Naive thymus-derived CD4-positive, alpha-beta T cell (primary cell): Measurements from ENCODE around the gene TRIM45. TPM values are rescaled to one million over a fixed set of nuclear protein-coding genes. Genes with fewer than 3 reads are reported as not detected.
A peak's percentile ranks its signal among the peaks of the same experiment; 100 is the strongest.

ENCODE experiments used
- ATAC-seq: fragments of 150-1000 bp; cut with Tn5 transposase; 2 replicates; pipeline ENCODE4 v1.10.0; 2021; ENCODE audit warnings: mild to moderate bottlenecking, moderate library complexity
- CTCF ChIA-PET: fragments of 350-600 bp; sonication (Branson Sonifier 250); formaldehyde crosslinking; loops from one replicate; lab custom pipeline; 2021; ENCODE audit warnings: antibody characterized with exemption; lab: Charles Lee
- POLR2A ChIA-PET: fragments of 350-600 bp; sonication (Branson Sonifier 250); formaldehyde crosslinking; loops from one replicate; lab custom pipeline; 2021; ENCODE audit warnings: antibody characterized with exemption, inconsistent platforms; lab: Charles Lee
- DNase-seq, 9 donors: peaks; one replicate each; pipeline versions ENCODE4 v3.0.0 to v3.0.0-alpha.2; 2020 to 2022; ENCODE audit warnings: mixed read lengths in 1 of 9
- H3K27ac ChIP-seq: one replicate; pipeline ENCODE4 v1.7.0; 2013; ENCODE audit warnings: mild to moderate bottlenecking, low read depth, low read length, moderate library complexity
- H3K27me3 ChIP-seq, 2 donors: one replicate each; pipeline ENCODE4 v1.7.0; 2013; ENCODE audit warnings: low read length in 2 of 2, mild to moderate bottlenecking in 2 of 2, moderate library complexity in 2 of 2; ENCODE audit not compliant: control insufficient read depth in 2 of 2, insufficient read depth in 2 of 2
- H3K36me3 ChIP-seq, 3 experiments: 1 replicate in 2 of 3; 2 replicates in 1 of 3; pipeline ENCODE4 v1.7.0; 2013; ENCODE audit warnings: low read length in 3 of 3, mild to moderate bottlenecking in 3 of 3, moderate library complexity in 1 of 3; ENCODE audit not compliant: insufficient read depth in 3 of 3, control insufficient read depth in 2 of 3
- H3K4me1 ChIP-seq, 2 donors: one replicate each; pipeline ENCODE4 v1.7.0; 2013; ENCODE audit warnings: low read length in 2 of 2, mild to moderate bottlenecking in 2 of 2, moderate library complexity in 1 of 2; ENCODE audit not compliant: control insufficient read depth in 2 of 2, insufficient read depth in 2 of 2
- H3K4me3 ChIP-seq: 2 replicates; pipeline ENCODE4 v1.7.0; 2013; ENCODE audit warnings: mild to moderate bottlenecking, low read length
- H3K9me3 ChIP-seq, 3 experiments: 1 replicate in 2 of 3; 2 replicates in 1 of 3; pipeline ENCODE4 v1.7.0; 2013; ENCODE audit warnings: low read length in 3 of 3; ENCODE audit not compliant: control insufficient read depth in 2 of 3
- H3K27ac Mint-ChIP-seq, 9 donors: one replicate each; pipeline ENCODE4 v1.8.0; 2020 to 2022; ENCODE audit warnings: mixed read lengths in 9 of 9, mild to moderate bottlenecking in 8 of 9, moderate library complexity in 5 of 9, inconsistent platforms in 2 of 9
- H3K27me3 Mint-ChIP-seq, 5 donors: one replicate each; pipeline ENCODE4 v1.8.0; 2021 to 2022; ENCODE audit warnings: mixed read lengths in 5 of 5, mild to moderate bottlenecking in 1 of 5
- H3K36me3 Mint-ChIP-seq, 5 donors: one replicate each; pipeline ENCODE4 v1.8.0; 2020 to 2022; ENCODE audit warnings: mixed read lengths in 5 of 5, mild to moderate bottlenecking in 3 of 5, inconsistent platforms in 1 of 5
- H3K4me1 Mint-ChIP-seq, 7 donors: one replicate each; pipeline ENCODE4 v1.8.0; 2020 to 2022; ENCODE audit warnings: mixed read lengths in 7 of 7, mild to moderate bottlenecking in 3 of 7, inconsistent platforms in 1 of 7
- H3K4me3 Mint-ChIP-seq, 10 donors: one replicate each; pipeline ENCODE4 v1.8.0; 2020 to 2022; ENCODE audit warnings: mild to moderate bottlenecking in 10 of 10, mixed read lengths in 10 of 10, moderate library complexity in 6 of 10, inconsistent platforms in 2 of 10
- H3K9me3 Mint-ChIP-seq, 11 donors: one replicate each; pipeline ENCODE4 v1.8.0; 2020 to 2022; ENCODE audit warnings: mixed read lengths in 11 of 11, mild to moderate bottlenecking in 4 of 11, inconsistent platforms in 1 of 11, moderate library complexity in 1 of 11
- intact Hi-C, 2 donors: fragments of 100-400 bp; cut with micrococcal nuclease; formaldehyde crosslinking; loops; one replicate each; pipeline ENCODE4 v1.15.1; 2023
- polyA plus RNA-seq, 2 donors: library from polyadenylated mRNA; unstranded; fragments of 300-500 nt; fragmentation: Illumina TruSeq; gene quantifications; one replicate each; pipeline ENCODE4 v1.2.3, GENCODE V29; 2021
- total RNA-seq, 6 experiments: library from RNA in 5 of 6; stranded (reverse) in 5 of 6; gene quantifications; 1 replicate in 5 of 6; 2 replicates in 1 of 6; pipeline ENCODE4 v1.2.3 and lab custom pipeline; 2021 to 2026

TRIM45 gene
- total RNA-seq (under 1 TPM in 4 of 5 experiments, not detected in 1; 0.24 to 0.94 (median 0.38) TPM), polyA plus RNA-seq (not detected), total RNA-seq (lab: John Stamatoyannopoulos, UW) (0.67 reads per million)

GRCh38 chr1:117121589-117122329, at the start of gene TRIM45:
TRIM45 (minus strand) TSS chr1:117121749; CDS start chr1:117121201, 548 bp downstream.
- Histone ChIP-seq H3K4me3 (peak within 1 kb of the TSS; percentile 97), H3K36me3 (peaks cover 0 to 5% (median 0%) of the 10 kb centered on the region in 3 experiments), H3K9me3 (no peaks in the 10 kb centered on the region), H3K4me1 (peaks cover 0 to 4% of the 10 kb centered on the region in 2 donors), H3K27ac (peak within 1 kb of the TSS; percentile 61), H3K27me3 (no peaks in the 10 kb centered on the region)
- DNase-seq (peak; percentile 64 to 81 (median 74)), ATAC-seq (peak; percentile 90)
- Mint-ChIP-seq H3K36me3 (no peaks in the 10 kb centered on the region), H3K4me3 (peak within 1 kb of the TSS; percentile 83 to 90 (median 87)), H3K27ac (peak within 1 kb of the TSS in 6 of 9 donors; percentile 4 to 81 (median 43)), H3K27me3 (peaks cover 2 to 19% (median 5%) of the 10 kb centered on the region in 5 donors), H3K4me1 (peaks cover 0 to 13% (median 4%) of the 10 kb centered on the region in 7 donors), H3K9me3 (no peaks in the 10 kb centered on the region)
- POLR2A ChIA-PET = no interaction called here
- intact Hi-C loops = loop anchor here (1.0 to 10.0 kb wide), 11 partner anchors 61 to 776 kb away; partner anchors contain the start of genes TENT5C (in 2 of the 2), TTF2 (in 2 of the 2) and MAN1A2 (in 1 of the 2)
- CTCF ChIA-PET = interaction anchor here (1.0 to 1.4 kb wide), 2 partner anchors 12 to 384 kb away, joined by 3 to 4 read pairs; no protein-coding TSS in a partner anchor

GRCh38 chr1:117169871-117170596, 48.5 kb upstream of the TRIM45 start:
- Mint-ChIP-seq H3K27ac (no peak overlapping the region), H3K27me3 (peaks cover 4 to 6% (median 6%) of the 10 kb centered on the region in 5 donors), H3K4me1 (peaks cover 0 to 1% (median 0%) of the 10 kb centered on the region in 7 donors), H3K36me3 (no peaks in the 10 kb centered on the region), H3K9me3 (no peaks in the 10 kb centered on the region), H3K4me3 (no peak overlapping the region)
- Histone ChIP-seq H3K4me3 (no peak overlapping the region), H3K36me3 (no peaks in the 10 kb centered on the region), H3K4me1 (no peaks in the 10 kb centered on the region), H3K27ac (no peak overlapping the region), H3K9me3 (no peaks in the 10 kb centered on the region), H3K27me3 (no peaks in the 10 kb centered on the region)
- intact Hi-C loops = no loop called here
- POLR2A ChIA-PET = no interaction called here
- CTCF ChIA-PET = no interaction called here
- no peak for ATAC-seq
- DNase-seq = no peak

GRCh38 chr1:117167402-117167801, 45.9 kb upstream of the TRIM45 start:
- intact Hi-C loops = no loop called here
- ChIA-PET CTCF (no interaction called here), POLR2A (no interaction called here)
- ATAC-seq (no peak), DNase-seq (no peak)
- H3K36me3 ChIP-seq = no peaks in the 10 kb centered on the region
- Mint-ChIP-seq H3K4me3 (no peak overlapping the region), H3K27me3 (peaks cover 6 to 21% (median 11%) of the 10 kb centered on the region in 5 donors), H3K36me3 (no peaks in the 10 kb centered on the region), H3K4me1 (peaks cover 0 to 1% (median 0%) of the 10 kb centered on the region in 7 donors), H3K27ac (no peak overlapping the region), H3K9me3 (no peaks in the 10 kb centered on the region)
- no peaks in the 10 kb centered on the region for H3K4me1 ChIP-seq
- no peak overlapping the region for H3K27ac ChIP-seq
- H3K4me3 ChIP-seq = no peak overlapping the region
- H3K27me3 ChIP-seq = no peaks in the 10 kb centered on the region
- no peaks in the 10 kb centered on the region for H3K9me3 ChIP-seq

GRCh38 chr1:117166076-117166475, 44.5 kb upstream of the TRIM45 start:
- Mint-ChIP-seq H3K27me3 (peaks cover 13 to 24% (median 15%) of the 10 kb centered on the region in 5 donors), H3K4me1 (peaks cover 0 to 1% (median 0%) of the 10 kb centered on the region in 7 donors), H3K27ac (no peak overlapping the region), H3K36me3 (no peaks in the 10 kb centered on the region), H3K4me3 (no peak overlapping the region), H3K9me3 (peaks cover 0 to 2% (median 0%) of the 10 kb centered on the region in 11 donors)
- H3K9me3 ChIP-seq = no peaks in the 10 kb centered on the region
- ATAC-seq (no peak), DNase-seq (no peak)
- no peaks in the 10 kb centered on the region for H3K4me1 ChIP-seq
- no peaks in the 10 kb centered on the region for H3K27me3 ChIP-seq
- ChIA-PET CTCF (no interaction called here), POLR2A (no interaction called here)
- H3K36me3 ChIP-seq = no peaks in the 10 kb centered on the region
- intact Hi-C loops = no loop called here
- H3K27ac ChIP-seq = no peak overlapping the region
- no peak overlapping the region for H3K4me3 ChIP-seq

GRCh38 chr1:117164209-117164608, 42.7 kb upstream of the TRIM45 start:
- POLR2A ChIA-PET = no interaction called here
- H3K9me3 ChIP-seq = no peaks in the 10 kb centered on the region

GRCh38 chr1:117162816-117163215, 41.3 kb upstream of the TRIM45 start:
- ATAC-seq = no peak
- intact Hi-C loops = no loop called here
- Mint-ChIP-seq H3K4me1 (peaks cover 0 to 4% (median 0%) of the 10 kb centered on the region in 7 donors), H3K27me3 (peaks cover 21 to 29% (median 26%) of the 10 kb centered on the region in 5 donors), H3K4me3 (no peak overlapping the region), H3K27ac (no peak overlapping the region), H3K9me3 (peaks cover 0 to 3% (median 0%) of the 10 kb centered on the region in 11 donors), H3K36me3 (no peaks in the 10 kb centered on the region)
- ChIA-PET POLR2A (no interaction called here), CTCF (interaction anchor here (0.6 kb wide), 1 partner anchor 105 kb away, joined by 5 read pairs; no protein-coding TSS in a partner anchor)
- no peaks in the 10 kb centered on the region for H3K36me3 ChIP-seq
- no peaks in the 10 kb centered on the region for H3K4me1 ChIP-seq
- DNase-seq = no peak
- H3K4me3 ChIP-seq = no peak overlapping the region
- H3K27me3 ChIP-seq = no peaks in the 10 kb centered on the region
- no peaks in the 10 kb centered on the region for H3K9me3 ChIP-seq
- H3K27ac ChIP-seq = no peak overlapping the region

More at GRCh38 chr1:117164209-117164608, 42.7 kb upstream of the TRIM45 start:
- Histone ChIP-seq H3K27ac (no peak overlapping the region), H3K4me1 (no peaks in the 10 kb centered on the region), H3K4me3 (no peak overlapping the region), H3K27me3 (no peaks in the 10 kb centered on the region), H3K36me3 (no peaks in the 10 kb centered on the region)
- Mint-ChIP-seq H3K9me3 (peaks cover 0 to 3% (median 0%) of the 10 kb centered on the region in 11 donors), H3K4me1 (peaks cover 0 to 4% (median 0%) of the 10 kb centered on the region in 7 donors), H3K27me3 (peaks cover 20 to 24% (median 23%) of the 10 kb centered on the region in 5 donors), H3K4me3 (no peak overlapping the region), H3K27ac (no peak overlapping the region), H3K36me3 (no peaks in the 10 kb centered on the region)
- CTCF ChIA-PET = no interaction called here
- ATAC-seq = no peak
- DNase-seq = no peak
- intact Hi-C loops = no loop called here
